ENCODE results near the gene DYSF.

The DYSF gene

GRCh38 chr2:71612581-71613402, 159.4 kb downstream of the DYSF start:
- TF ChIP-seq, protein P1, sequence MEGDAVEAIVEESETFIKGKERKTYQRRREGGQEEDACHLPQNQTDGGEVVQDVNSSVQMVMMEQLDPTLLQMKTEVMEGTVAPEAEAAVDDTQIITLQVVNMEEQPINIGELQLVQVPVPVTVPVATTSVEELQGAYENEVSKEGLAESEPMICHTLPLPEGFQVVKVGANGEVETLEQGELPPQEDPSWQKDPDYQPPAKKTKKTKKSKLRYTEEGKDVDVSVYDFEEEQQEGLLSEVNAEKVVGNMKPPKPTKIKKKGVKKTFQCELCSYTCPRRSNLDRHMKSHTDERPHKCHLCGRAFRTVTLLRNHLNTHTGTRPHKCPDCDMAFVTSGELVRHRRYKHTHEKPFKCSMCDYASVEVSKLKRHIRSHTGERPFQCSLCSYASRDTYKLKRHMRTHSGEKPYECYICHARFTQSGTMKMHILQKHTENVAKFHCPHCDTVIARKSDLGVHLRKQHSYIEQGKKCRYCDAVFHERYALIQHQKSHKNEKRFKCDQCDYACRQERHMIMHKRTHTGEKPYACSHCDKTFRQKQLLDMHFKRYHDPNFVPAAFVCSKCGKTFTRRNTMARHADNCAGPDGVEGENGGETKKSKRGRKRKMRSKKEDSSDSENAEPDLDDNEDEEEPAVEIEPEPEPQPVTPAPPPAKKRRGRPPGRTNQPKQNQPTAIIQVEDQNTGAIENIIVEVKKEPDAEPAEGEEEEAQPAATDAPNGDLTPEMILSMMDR (IDR thresholded peaks at IDR 0.05; ENCODE audit: extremely low read depth, insufficient read depth, missing control alignments) = no peak
- no peak for DNase-seq (ENCODE audit: low spot score)
- in situ Hi-C loops (cut with MboI; ENCODE audit: low pct_unique_long_range_greater_than_20kb, low sequenced_read_pairs, unreplicated experiment) = no loop called here

DNA sequence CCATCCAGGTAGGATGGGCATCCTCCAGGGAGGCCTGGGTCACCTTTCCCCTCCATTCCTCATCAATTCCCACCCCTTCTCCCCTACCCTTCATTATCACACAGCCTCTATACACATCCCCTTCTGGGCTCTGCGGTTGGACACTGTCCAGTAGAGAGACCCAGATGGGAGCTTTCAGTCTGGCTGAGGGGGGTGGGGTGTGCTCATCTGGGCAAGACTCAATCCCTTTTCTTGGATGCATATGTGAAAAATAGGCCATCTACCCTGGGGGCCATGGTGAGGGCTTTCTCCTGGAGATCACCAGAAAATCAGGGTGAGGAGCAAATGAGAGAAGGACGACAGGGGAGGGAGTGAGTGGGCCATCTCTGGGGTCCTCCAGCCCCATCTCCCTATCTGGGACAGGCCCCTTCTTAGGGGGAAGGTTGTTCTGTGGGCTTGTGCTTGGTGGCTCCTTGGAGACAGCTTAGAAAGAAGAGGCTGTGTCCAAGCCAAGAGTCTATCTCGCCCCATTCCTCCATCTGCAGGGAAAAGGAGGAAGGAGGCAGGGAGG, 160.1 kb downstream of the DYSF start:
- no peak for DNase-seq (ENCODE audit: low spot score)
- in situ Hi-C loops (cut with MboI; ENCODE audit: low pct_unique_long_range_greater_than_20kb, low sequenced_read_pairs, unreplicated experiment) = no loop called here
- TF ChIP-seq, protein P1 (IDR thresholded peaks at IDR 0.05; ENCODE audit: extremely low read depth, insufficient read depth, missing control alignments) = no peak

DNA sequence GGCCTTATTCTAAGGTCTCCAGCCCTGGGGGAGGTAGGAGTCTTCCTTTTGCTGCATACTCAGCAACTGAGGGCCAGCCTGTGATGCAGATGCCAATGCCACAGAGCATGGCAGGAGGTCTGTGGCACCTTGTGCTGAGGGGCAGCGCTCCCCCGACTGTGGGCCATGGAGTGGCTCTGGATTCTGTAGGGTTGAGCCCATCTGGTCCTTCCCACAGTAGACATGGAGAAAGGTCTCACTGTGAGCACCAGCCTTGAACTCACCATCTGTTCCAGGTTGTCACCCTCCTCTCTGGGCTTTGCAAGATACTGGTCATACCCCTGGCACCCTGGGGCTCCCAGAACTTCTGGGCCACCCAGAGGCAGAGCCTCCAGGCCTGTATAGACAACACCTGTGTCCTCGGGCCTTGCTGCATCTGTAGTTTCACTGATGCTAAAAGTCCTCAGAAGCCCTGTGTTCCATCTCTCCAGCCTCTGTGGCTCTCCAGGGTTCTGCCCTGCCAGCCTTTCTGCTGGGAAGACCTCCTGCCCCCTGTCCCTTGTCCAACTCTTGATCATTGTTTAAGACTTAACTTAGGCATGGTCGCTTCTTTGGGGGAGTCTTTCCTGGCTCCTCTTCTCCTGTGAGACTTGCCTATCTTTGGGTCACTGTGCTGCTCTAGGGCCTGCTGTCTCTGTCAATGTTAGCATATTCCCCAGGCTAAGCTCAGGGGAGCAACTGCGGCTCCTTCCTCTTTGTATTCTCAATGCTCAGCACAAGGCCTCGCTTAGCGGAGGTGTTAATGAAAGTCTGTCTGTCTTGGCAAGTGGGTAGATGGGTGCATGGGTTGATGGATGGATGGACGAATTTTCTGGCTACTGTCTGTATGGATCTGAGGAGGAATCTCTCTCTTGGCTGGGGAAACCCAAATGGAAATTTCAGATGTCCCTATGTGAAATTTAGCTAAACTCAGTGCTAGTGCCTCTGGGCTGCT, 160.9 kb downstream of the DYSF start:
- TF ChIP-seq, protein P1 (IDR thresholded peaks at IDR 0.05; ENCODE audit: extremely low read depth, insufficient read depth, missing control alignments) = no peak
- in situ Hi-C loops (cut with MboI; ENCODE audit: low pct_unique_long_range_greater_than_20kb, low sequenced_read_pairs, unreplicated experiment) = no loop called here
- no peak for DNase-seq (ENCODE audit: low spot score)

- TF ChIP-seq, protein P1 (IDR thresholded peaks at IDR 0.05; ENCODE audit: extremely low read depth, insufficient read depth, missing control alignments) = no peak
- in situ Hi-C loops (cut with MboI; ENCODE audit: low pct_unique_long_range_greater_than_20kb, low sequenced_read_pairs, unreplicated experiment) = no loop called here
- DNase-seq (ENCODE audit: low spot score) = no peak
These were observed 161.8 kb downstream of the DYSF start for GRCh38 chr2:71614976-71615766.

DNA sequence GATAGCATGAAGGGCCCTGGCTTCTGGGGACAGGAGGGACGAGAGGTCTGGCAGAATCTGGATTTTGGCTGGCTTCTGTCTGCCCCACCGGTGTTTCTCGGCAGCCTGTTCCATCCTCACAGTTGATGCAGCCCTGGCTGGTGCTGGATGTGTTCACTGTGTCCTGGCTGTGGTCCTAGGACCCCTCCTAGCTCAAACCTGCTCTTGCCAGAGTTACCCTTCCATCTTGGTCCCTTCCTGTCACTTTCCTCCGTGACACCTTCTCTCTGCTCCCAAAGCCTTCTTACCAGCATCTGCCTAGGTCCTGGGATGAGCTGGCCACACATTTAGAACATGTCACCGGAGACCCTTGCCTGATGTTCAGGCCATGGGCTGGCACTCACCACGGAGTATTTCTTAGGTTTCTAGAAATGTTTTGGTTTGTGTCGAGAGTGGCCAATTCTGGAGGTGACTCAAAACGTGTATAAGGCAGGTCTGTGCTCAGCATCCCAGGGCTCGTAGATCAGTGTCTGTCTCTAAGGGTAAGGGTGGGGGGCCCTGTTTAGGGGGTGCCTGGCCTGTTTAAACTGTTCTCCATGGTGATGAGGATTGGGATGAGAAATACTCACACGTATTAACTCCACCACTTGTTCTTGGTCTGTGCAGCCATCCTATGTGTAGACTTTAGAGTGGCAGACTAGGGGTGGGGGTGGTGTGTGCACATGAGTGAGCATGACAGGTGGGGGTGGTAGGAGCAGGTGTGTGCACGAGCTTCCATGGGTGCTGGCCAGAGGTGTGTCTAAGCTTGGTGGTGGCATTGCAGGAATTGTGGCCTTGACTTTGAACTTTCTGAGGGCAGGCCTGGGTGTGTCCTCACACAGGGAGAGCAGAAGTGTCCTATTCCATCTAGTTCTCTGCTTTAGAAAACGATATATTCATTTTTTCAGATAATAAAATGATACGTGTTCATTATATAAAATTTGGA, 162.7 kb downstream of the DYSF start:
- in situ Hi-C loops (cut with MboI; ENCODE audit: low pct_unique_long_range_greater_than_20kb, low sequenced_read_pairs, unreplicated experiment) = no loop called here
- TF ChIP-seq, protein P1 (IDR thresholded peaks at IDR 0.05; ENCODE audit: extremely low read depth, insufficient read depth, missing control alignments) = no peak
- no peak for DNase-seq (ENCODE audit: low spot score)

Measured in GM13977 (cell line).